CD4-positive, alpha-beta T cell treated with Interleukin-1 beta for 1 hour (primary cell): ENCODE measurements around the gene ASAP2.
"Not testable (repeated sequence)": the region's sequence is repeated elsewhere in the genome, so short reads cannot be mapped to it uniquely, and the experiment has no call there.

Experiments
- DNase-seq, 2 donors: peaks; one replicate each; pipeline ENCODE4 v3.0.0-alpha.2; 2020 to 2022

The ASAP2 gene

GRCh38 chr2:9256147-9256546, 49.5 kb downstream of the ASAP2 start:
- DNase-seq, result no peak

- DNase-seq, result no peak
Measured at GRCh38 chr2:9256570-9257043, 50.0 kb downstream of the ASAP2 start.

- no peak for DNase-seq
Measured at GRCh38 chr2:9258501-9258900, 51.9 kb downstream of the ASAP2 start.

GRCh38 chr2:9258953-9259399, 52.4 kb downstream of the ASAP2 start:
- DNase-seq, result no peak

GRCh38 chr2:9260464-9260918, 53.9 kb downstream of the ASAP2 start:
- no peak for DNase-seq

GRCh38 chr2:9261231-9261883, 54.7 kb downstream of the ASAP2 start:
- no peak for DNase-seq

- DNase-seq, result no peak
Measured at GRCh38 chr2:9262671-9263171, 56.1 kb downstream of the ASAP2 start.

- DNase-seq, result no peak
Measured at GRCh38 chr2:9263428-9263827, 56.8 kb downstream of the ASAP2 start.

GRCh38 chr2:9264301-9264700, 57.7 kb downstream of the ASAP2 start:
- DNase-seq, result no peak

GRCh38 chr2:9266711-9267110, 60.1 kb downstream of the ASAP2 start:
- DNase-seq, result no peak

GRCh38 chr2:9267286-9267685, 60.7 kb downstream of the ASAP2 start:
- not testable (repeated sequence) for DNase-seq

- DNase-seq, result no peak
Measured at GRCh38 chr2:9268301-9269080, 61.9 kb downstream of the ASAP2 start.

- DNase-seq, result no peak
Measured at GRCh38 chr2:9269295-9269694, 62.7 kb downstream of the ASAP2 start.

- no peak for DNase-seq
Measured at GRCh38 chr2:9269695-9270360, 63.2 kb downstream of the ASAP2 start.

GRCh38 chr2:9271091-9271490, 64.5 kb downstream of the ASAP2 start:
- DNase-seq, result no peak

- no peak for DNase-seq
Measured at GRCh38 chr2:9271691-9272090, 65.1 kb downstream of the ASAP2 start.

- DNase-seq, result no peak
Measured at GRCh38 chr2:9273486-9274130, 67.0 kb downstream of the ASAP2 start.

- DNase-seq, result no peak
Measured at GRCh38 chr2:9274701-9275343, 68.2 kb downstream of the ASAP2 start.

GRCh38 chr2:9275399-9275798, 68.8 kb downstream of the ASAP2 start:
- DNase-seq, result no peak

GRCh38 chr2:9276074-9276473, 69.5 kb downstream of the ASAP2 start:
- no peak for DNase-seq

GRCh38 chr2:9276901-9277451, 70.4 kb downstream of the ASAP2 start:
- DNase-seq, result no peak

- no peak for DNase-seq
Measured at GRCh38 chr2:9278439-9278838, 71.8 kb downstream of the ASAP2 start.
